GM12874 (cell line): ENCODE data around the gene ZNF462.

Source experiments
- CTCF ChIP-seq: IDR thresholded peaks from 2 replicates; pipeline ENCODE4 v1.5.1; 2011; ENCODE audit warnings: low read depth, mild to moderate bottlenecking, control low read depth, low read length, moderate library complexity; ENCODE audit not compliant: insufficient read depth

ZNF462 gene

DNA sequence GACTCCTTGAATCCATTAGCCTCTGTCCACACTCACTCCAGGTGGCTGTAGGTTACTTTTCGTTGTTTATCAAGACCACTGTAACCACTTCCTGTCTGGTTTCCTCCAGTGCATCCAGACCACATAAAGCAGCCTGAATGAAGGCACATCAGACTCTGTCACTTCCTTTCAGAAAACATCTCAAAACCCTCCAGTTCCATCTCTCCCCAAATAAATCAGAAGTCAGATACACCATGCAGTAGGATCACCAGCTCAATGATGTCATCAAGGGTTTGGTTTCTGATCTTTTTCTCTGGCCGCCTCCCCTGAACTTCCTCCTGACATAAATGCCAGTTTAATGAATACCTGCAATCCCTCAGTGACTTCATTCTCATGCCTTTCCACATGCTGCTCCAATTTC is 161.2 kb downstream of the ZNF462 start:
- no peak for TF ChIP-seq CTCF

DNA sequence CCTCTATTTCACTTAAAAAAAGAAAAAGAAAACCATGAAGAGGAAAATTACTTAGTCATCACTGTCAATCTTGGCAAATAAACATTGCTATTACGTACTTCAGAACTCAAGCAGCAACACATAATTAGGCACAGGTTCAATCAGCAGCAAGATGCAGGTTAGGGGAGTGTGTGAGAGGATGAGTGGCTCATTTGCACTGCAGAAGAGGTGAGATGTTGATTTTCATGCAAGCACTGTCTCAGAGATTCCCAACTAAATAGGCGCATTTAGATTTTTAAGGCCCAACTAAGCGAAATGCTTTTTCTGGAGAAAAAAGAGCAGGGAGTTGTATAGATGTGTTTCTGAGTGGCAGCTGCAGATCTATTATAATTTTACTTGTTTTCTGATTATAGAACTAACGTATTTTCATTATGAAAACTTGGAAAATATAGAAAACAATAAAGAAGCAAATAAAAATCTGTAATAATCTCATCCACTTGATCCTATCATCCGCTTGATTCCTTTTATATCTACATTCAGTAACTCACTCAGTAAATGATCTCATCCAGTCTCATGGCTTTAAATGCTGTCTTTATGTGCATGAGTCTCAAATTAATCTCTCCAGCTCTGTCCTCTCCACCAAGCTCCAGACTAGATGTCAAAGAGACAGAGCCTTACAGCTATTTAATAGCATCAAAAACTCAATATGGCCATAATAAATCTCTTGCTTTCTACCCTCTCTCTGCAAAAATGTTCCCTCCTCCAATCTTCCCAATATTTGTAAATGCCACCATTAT is 162.5 kb downstream of the ZNF462 start:
- no peak for TF ChIP-seq CTCF

DNA sequence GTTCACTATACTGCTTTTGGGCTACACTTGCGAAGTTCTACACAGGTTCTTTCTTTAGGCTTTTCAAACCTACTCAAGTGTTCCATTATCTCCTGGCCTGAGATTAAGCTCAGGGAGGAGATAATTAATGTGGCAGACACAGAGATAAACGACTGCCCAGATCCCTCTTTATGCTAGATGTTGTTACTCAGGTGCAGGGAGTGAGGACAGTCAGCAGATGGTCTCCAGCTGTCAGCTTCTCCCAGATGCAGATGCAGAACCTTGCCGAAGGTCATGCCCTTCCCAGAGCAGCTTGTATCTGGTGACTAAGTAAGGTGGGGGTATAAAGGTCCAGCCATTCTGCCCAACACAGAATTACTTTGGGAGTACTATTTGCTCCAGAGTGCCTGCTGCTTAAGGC is 166.2 kb downstream of the ZNF462 start:
- no peak for TF ChIP-seq CTCF

DNA sequence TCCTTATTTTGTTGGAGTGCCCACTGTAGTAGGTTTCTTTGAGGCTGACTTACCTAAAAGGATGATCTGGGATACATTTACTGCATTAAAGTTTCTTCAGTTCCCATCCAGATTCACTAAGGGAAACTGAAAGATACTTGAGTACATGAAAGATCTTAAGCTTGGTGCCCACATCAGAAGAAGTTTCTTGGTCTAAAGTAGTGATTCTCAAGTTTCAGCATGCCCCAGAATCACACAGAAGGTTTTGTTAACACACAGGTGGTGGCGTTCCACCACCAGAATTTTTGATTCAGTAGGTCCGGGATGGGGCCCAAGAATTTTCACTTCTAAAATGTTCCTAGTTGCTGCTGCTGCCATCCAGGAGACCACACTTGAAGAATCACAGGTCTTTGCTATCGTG is 171.0 kb downstream of the ZNF462 start:
- no peak for TF ChIP-seq CTCF

DNA sequence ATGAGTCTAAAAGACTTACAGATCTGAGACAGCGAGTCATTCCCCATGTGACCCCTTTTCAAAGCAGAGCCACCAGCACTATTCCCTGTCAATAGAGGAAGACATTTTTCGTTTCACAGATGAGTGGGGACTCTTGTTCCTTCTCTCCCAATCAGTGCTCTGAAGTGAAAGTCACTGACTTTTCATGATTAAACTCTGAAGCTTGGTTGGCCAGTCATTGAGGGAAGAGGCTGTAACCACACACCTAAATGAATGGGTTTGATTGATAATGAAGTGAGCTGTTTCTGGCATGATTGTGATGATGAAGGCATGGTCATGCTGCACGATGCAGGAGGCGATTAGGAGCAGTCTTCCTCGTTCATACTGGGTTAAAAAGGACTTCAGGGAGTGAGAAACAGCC is 171.9 kb downstream of the ZNF462 start:
- no peak for TF ChIP-seq CTCF

DNA sequence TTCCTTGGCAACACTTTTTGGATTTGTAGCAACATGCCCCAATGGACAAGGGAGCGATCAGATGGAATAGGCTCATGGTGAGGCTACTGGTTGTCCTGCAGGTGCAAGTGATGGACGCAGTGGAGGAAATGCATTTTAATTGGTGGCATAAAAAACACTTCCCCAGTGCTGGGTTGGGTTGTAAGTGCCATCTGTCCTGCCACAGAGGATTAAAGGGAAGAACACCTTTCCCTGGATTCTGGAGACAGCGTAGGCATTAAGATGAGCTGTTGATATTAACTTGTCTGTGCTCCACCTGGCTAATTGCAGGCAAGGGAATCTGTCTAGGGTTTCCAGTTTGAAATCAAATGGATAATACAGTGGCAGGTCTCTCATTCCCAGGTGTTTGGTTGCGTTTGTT is 173.4 kb downstream of the ZNF462 start:
- TF ChIP-seq CTCF, result no peak

- no peak for TF ChIP-seq CTCF
Measured at GRCh38 chr9:107039542-107039941, 176.6 kb downstream of the ZNF462 start.
